Right ventricle myocardium superior (tissue), 1 donor: ENCODE results near the gene ZNF446. TPM values are rescaled to one million over a fixed set of nuclear protein-coding genes. Genes with fewer than 3 reads are reported as not detected.
A peak's percentile ranks its signal among the peaks of the same experiment; 100 is the strongest.
"Not testable (repeated sequence)": the region's sequence is repeated elsewhere in the genome, so short reads cannot be mapped to it uniquely, and the experiment has no call there.

ENCODE experiments used
- ATAC-seq: fragments of 200-7000 bp; cut with Tn5 transposase; one replicate; pipeline ENCODE4 v1.9.1; 2020; ENCODE audit warnings: mild to moderate bottlenecking; ENCODE audit not compliant: poor library complexity
- DNase-seq: peaks from one replicate; pipeline ENCODE4 v3.0.0-alpha.2; 2020
- intact Hi-C: fragments of 100-400 bp; cut with DNase I; formaldehyde crosslinking; loops from one replicate; pipeline ENCODE4 v1.11.2; 2022
- long read RNA-seq: library from polyadenylated mRNA; unstranded; transcript quantifications from one replicate; pipeline ENCODE4 v2.0.0, GENCODE V29; 2021
- total RNA-seq: library from RNA; stranded (reverse); fragmentation: NEBNext Ultra II Directional; extraction: Animal tissue kit (Norgen Biotek cat#: 25700); gene quantifications from one replicate; pipeline ENCODE4 v1.2.1, GENCODE V29; 2021
- donor health status: DM: no; HTN: yes; CAD: no; lungs with severe emphysema.

ZNF446 gene
- total RNA-seq, result 4.6 TPM
- long read RNA-seq, partial matches to known transcripts, result 5 of 35 reads
- long read RNA-seq, other reads (novel, unspliced or antisense), result 26 of 35 reads

GRCh38 chr19:58475714-58476497, at the start of gene ZNF446:
Gene ZNF446 (plus strand): TSS chr19:58476352. CDS start chr19:58477219, 867 bp downstream.
- intact Hi-C loops, result no loop called here
- DNase-seq, result peak; percentile 98
- peak; percentile 95 for ATAC-seq

GRCh38 chr19:58428617-58429016, 47.5 kb upstream of the ZNF446 start:
- intact Hi-C loops, result no loop called here
- no peak for ATAC-seq
- DNase-seq, result no peak

DNA sequence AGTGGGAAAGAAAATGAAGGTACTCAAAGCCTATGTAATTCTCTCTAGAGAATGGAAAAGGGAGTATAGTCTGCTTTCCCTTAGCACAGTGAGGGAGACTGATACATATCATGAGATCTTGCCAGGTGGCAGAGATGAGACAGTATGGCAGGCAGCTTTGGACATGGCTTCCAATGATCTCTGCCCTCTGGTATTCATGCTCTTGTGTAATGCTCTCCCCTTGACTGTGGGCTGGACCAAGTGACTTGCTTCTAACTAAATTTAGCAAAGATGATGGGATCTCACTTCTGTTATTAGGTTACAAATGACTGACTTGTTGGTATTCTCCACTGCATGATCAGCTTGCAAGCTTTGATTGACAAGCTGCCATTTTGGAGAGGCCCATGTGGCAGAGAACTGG, 46.4 kb upstream of the ZNF446 start:
- no peak for DNase-seq
- ATAC-seq, result no peak
- intact Hi-C loops, result no loop called here

DNA sequence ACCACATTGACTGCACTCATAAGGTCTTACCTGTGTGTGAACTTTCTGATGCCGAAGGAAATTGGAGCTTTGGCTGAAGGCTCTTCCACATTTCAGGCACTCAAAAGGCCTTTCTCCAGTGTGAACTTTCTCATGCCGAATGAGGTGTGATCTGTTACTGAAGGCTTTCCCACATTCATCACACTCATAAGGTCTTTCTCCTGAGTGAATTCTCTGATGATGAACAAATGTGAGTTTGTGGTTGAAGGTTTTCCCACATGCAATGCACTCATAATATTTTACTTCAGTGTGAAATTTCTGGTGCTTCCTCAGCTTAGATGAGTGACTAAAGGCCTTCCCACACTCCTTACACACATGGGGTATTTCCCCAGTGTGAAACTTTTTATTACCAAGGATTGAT, 41.9 kb upstream of the ZNF446 start:
- DNase-seq (no peak), ATAC-seq (no peak)
- intact Hi-C loops, result no loop called here

DNA sequence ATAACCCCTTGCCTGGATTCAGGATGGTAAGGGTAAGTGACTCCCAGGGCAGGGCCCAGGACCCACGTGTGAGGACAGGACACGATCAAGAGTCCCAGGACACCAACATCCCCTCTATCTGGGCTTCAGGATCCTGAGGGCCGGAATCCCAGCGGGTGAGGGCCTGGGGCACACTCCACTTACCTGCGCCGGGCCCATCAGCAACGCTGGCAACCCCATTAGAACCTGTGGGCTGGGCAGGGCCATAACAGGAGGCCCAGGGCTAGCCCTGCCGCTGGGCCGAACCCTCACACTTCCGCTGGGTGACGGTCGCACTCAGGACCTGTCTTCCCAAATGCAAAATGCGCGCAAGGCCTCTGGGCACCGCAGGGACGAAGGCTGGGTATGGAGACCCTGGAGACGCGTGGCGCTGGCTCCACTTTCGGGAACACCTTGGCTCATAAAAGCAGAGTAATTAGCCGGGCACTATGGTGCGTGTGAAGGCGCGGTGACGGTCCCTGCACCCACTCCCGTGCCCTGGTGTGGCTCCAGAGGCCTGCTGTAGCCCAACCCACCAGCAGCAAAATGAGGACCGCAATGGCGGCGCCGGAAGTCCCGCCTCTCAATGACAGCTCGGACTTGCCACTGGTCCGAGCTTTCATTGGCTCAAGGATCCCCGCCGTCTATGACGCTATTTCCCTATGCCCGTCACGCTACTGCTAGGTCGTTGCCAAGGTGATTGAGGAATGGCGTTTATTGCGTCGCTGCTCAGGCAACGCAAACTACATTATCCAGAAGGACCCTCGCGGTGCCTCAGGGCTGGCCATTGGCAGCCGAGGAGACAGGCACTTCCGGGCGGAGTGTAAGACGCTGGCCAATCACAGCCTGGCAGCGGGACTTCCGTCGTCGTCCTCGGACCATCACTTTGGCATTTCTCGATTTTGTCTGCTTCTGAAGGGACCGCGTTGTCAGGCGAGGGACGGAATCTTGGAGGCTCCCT, 36.3 kb upstream of the ZNF446 start, which contains the start of gene ZNF132:
Gene ZNF132, minus strand, starts transcription at position 578 of the 979 bp plus-strand sequence. Its CDS starts 332 bp downstream, at position 246.
- intact Hi-C loops, result no loop called here
- ATAC-seq, result peak; percentile 98
- peak; percentile 98 for DNase-seq

GRCh38 chr19:58440556-58440955, 35.6 kb upstream of the ZNF446 start:
- DNase-seq (no peak), ATAC-seq (peak; percentile 8)
- intact Hi-C loops, result no loop called here

DNA sequence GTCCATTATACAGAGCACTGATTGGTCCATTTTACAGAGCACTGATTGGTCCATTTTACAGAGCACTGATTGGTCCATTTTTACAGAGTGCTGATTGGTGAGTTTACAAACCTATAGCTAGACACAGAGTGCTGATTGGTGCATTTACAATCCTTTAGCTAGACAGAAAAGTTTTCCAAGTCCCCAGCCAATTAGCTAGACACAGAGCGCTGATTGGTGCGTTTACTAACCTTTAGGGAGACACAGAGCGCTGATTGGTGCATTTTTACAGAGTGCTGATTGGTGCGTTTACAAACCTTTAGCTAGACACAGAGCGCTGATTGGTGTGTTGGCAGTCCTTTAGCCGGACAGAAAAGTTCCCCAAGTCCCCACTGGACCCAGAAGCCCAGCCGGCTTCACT, 33.2 kb upstream of the ZNF446 start:
- intact Hi-C loops, ATAC-seq, DNase-seq: not testable (repeated sequence)

GRCh38 chr19:58448860-58449259, 27.3 kb upstream of the ZNF446 start:
- intact Hi-C loops, ATAC-seq, DNase-seq: not testable (repeated sequence)

GRCh38 chr19:58449980-58450379, 26.2 kb upstream of the ZNF446 start:
- intact Hi-C loops, ATAC-seq: not testable (repeated sequence)

DNA sequence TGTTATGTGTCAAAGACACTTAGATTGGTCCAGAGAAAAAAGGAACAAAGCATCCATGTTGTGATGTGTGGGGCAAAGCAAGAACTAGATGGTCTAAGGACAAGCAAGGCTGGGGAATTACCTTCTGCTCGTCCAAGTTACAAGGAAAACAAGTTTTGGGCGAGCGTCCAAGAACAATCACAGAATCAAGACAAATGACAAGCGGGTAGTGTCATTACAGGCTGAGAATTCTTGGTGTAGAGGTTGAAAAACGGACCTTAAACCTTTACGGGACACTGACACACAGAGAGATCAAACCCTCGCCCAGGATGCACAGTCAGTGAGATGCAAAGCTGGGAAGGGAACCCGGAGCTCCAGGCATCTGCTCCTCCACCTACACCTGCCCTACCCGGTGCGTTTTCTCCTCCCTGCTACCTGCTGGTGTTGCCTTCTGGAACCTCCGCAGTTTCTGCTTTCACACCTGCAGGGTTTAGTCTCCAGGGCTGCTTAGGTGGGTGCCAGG, 25.2 kb upstream of the ZNF446 start:
- ATAC-seq (no peak), DNase-seq (no peak)
- intact Hi-C loops, result no loop called here

More at GRCh38 chr19:58449980-58450379, 26.2 kb upstream of the ZNF446 start:
- DNase-seq, result not testable (repeated sequence)

- DNase-seq (peak; percentile 99), ATAC-seq (peak; percentile 99)
- intact Hi-C loops, result no loop called here
Observed at GRCh38 chr19:58451358-58452101, 24.6 kb upstream of the ZNF446 start, which contains the start of gene ZNF324B. Gene ZNF324B (plus strand): TSS chr19:58451622. CDS start chr19:58453702, 2,080 bp downstream.

GRCh38 chr19:58453743-58454142, 22.4 kb upstream of the ZNF446 start:
- ATAC-seq, result no peak
- no peak for DNase-seq

DNA sequence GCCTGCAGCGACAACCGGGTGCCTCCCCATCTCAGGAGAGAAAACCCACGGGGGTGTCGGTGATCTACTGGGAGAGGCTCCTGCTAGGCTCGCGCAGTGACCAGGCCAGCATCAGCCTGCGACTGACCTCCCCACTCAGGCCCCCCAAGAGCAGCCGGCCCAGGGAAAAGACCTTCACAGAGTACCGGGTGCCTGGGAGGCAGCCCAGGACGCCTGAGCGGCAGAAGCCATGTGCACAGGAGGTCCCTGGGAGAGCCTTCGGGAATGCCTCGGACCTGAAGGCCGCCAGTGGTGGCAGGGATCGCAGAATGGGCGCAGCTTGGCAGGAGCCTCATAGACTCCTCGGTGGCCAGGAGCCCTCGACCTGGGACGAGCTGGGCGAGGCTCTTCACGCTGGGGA, 20.8 kb upstream of the ZNF446 start:
- ATAC-seq (no peak), DNase-seq (no peak)
- intact Hi-C loops, result no loop called here

More at GRCh38 chr19:58453743-58454142, 22.4 kb upstream of the ZNF446 start:
- intact Hi-C loops, result no loop called here

DNA sequence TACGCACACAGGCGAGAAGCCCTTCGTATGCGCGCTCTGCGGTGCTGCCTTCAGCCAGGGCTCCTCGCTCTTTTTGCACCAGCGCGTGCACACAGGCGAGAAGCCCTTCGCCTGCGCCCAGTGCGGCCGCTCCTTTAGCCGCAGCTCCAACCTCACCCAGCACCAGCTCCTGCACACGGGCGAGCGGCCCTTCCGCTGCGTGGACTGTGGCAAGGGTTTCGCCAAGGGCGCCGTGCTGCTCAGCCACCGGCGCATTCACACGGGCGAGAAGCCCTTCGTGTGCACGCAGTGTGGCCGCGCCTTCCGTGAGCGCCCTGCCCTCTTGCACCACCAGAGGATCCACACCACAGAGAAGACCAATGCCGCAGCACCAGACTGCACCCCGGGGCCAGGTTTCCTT, 20.0 kb upstream of the ZNF446 start:
- DNase-seq (no peak), ATAC-seq (no peak)
- intact Hi-C loops, result no loop called here

DNA sequence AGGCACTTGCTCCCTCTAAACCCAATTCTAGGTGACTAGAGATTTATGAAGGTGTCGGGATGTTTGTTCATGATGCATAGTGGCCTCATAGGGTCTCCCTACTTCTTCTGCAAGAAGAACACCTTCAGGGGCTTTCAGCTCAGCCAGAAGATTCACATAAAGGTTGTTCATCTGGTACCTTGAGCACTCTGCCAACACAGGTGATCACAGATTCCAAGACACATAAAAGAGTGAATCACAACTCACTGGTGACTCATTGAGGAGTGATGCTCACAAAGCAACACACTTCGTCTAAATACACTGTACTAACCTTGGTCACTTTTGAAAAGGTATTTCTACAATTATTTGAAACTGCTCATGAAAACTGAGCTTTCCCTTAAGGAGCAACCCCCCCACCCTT, 16.1 kb upstream of the ZNF446 start:
- ATAC-seq (no peak), DNase-seq (no peak)
- intact Hi-C loops, result no loop called here

DNA sequence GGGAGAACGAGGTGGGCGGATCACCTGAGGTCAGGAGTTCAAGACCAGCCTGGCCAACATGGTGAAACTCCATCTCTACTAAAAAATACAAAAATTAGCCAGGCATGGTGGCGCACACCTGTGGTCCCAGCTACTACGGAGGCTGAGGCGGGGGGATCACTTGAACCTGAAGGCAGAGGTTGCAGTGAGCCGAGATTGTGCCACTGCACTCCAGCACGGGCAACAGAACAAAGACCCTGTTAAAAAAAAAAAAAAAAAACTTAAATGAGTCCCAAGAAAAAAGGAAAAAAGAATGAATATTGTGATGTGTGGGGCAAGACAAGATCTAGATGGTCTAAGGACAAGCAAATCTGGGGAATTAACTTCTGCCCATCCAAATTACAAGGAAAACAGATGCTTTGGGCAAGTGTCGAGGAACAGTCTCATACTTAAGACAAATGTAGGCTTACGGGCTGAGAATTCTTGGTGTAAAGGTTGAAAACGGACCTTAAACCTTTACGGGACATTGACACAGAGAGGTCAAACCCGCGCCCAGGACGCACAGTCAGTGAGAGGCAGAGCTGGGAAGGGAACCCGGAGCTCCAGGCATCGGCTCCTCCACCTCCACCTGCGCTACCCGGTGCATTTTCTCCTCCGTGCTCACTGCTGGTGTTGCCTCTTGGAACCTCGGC, 9.9 kb upstream of the ZNF446 start:
- peak; percentile 39 for ATAC-seq
- DNase-seq, result no peak
- intact Hi-C loops, result no loop called here

- peak; percentile 99 for DNase-seq
- peak; percentile 99 for ATAC-seq
- intact Hi-C loops, result no loop called here
Observed at GRCh38 chr19:58466760-58467589, 9.2 kb upstream of the ZNF446 start, which contains the start of gene ZNF324. Gene ZNF324 (plus strand): TSS chr19:58467080. CDS start chr19:58469186, 2,106 bp downstream.
